HepG2 (cell line): Measurements from ENCODE around the gene STX4. TPM values are rescaled to one million over a fixed set of nuclear protein-coding genes. Genes with fewer than 3 reads are reported as not detected.

Source experiments
- BORCS8-MEF2B ChIP-seq: sonication (generic); formaldehyde crosslinking; IDR thresholded peaks from 2 replicates; pipeline ENCODE4 v1.8.0; 2022; ENCODE audit warnings: mild to moderate bottlenecking, missing genetic modification reagents
- EED ChIP-seq: sonication (generic); formaldehyde crosslinking; IDR thresholded peaks from 2 replicates; pipeline ENCODE4 v1.5.0; 2020; ENCODE audit warnings: mild to moderate bottlenecking, missing genetic modification reagents
- KDM3A ChIP-seq: IDR thresholded peaks from 2 replicates; pipeline ENCODE4 v1.6.1; 2018; ENCODE audit warnings: low read depth, missing compliant biosample characterization
- LBX2 ChIP-seq: sonication (generic); formaldehyde crosslinking; IDR thresholded peaks from 2 replicates; pipeline ENCODE4 v1.5.0; 2020; ENCODE audit warnings: missing genetic modification reagents, mild to moderate bottlenecking, borderline replicate concordance
- MATR3 ChIP-seq: sonication (generic); formaldehyde crosslinking; IDR thresholded peaks from 2 replicates; pipeline ENCODE4 v1.4.0; 2020; ENCODE audit warnings: missing genetic modification reagents
- MIER3 ChIP-seq: IDR thresholded peaks from 2 replicates; pipeline ENCODE4 v1.6.1; 2016; ENCODE audit warnings: missing compliant biosample characterization, borderline replicate concordance
- NRL ChIP-seq: sonication (generic); formaldehyde crosslinking; IDR thresholded peaks from 2 replicates; pipeline ENCODE4 v1.5.0; 2020; ENCODE audit warnings: missing genetic modification reagents, mild to moderate bottlenecking, moderate library complexity, borderline replicate concordance
- PCBP1 ChIP-seq: fragments of 200-400 bp; formaldehyde crosslinking; IDR thresholded peaks from 2 replicates; pipeline ENCODE4 v1.6.1; 2017; ENCODE audit warnings: mild to moderate bottlenecking, low read depth, low read length, borderline replicate concordance
- RBM39 ChIP-seq: fragments of 200-400 bp; formaldehyde crosslinking; IDR thresholded peaks from one replicate; pipeline ENCODE4 v1.6.1; 2018; ENCODE audit warnings: antibody characterized with exemption, mild to moderate bottlenecking, low read depth, low read length; ENCODE audit not compliant: poor library complexity, severe bottlenecking
- SAFB2 ChIP-seq: sonication (generic); formaldehyde crosslinking; IDR thresholded peaks from 2 replicates; pipeline ENCODE4 v1.5.1; 2020; ENCODE audit warnings: missing genetic modification reagents, low read depth, mild to moderate bottlenecking, borderline replicate concordance
- SOX6 ChIP-seq, 2 experiments: fragments of 450-650 bp in 1 of 2; sonication (generic) in 1 of 2; formaldehyde crosslinking in 1 of 2; IDR thresholded peaks; 2 replicates each; pipeline versions ENCODE4 v1.4.0 to v1.6.1; 2017 to 2020; ENCODE audit warnings: antibody characterized with exemption in 1 of 2, mild to moderate bottlenecking in 1 of 2, missing genetic modification reagents in 1 of 2
- TBX2 ChIP-seq: sonication (generic); formaldehyde crosslinking; IDR thresholded peaks from 2 replicates; pipeline ENCODE4 v1.5.0; 2020; ENCODE audit warnings: missing genetic modification reagents, mild to moderate bottlenecking, borderline replicate concordance
- ZC3H13 ChIP-seq: sonication (generic); formaldehyde crosslinking; IDR thresholded peaks from 2 replicates; pipeline ENCODE4 v1.8.1; 2023; ENCODE audit warnings: mild to moderate bottlenecking, missing genetic modification reagents, moderate library complexity
- ZMYM2 ChIP-seq: sonication (generic); formaldehyde crosslinking; IDR thresholded peaks from 2 replicates; pipeline ENCODE4 v1.8.0; 2022; ENCODE audit warnings: mild to moderate bottlenecking, missing genetic modification reagents
- ZNF251 ChIP-seq: sonication (generic); formaldehyde crosslinking; IDR thresholded peaks from 2 replicates; pipeline ENCODE4 v1.9.0; 2021; ENCODE audit warnings: mild to moderate bottlenecking, missing genetic modification reagents
- ZNF430 ChIP-seq: sonication (generic); formaldehyde crosslinking; IDR thresholded peaks from 2 replicates; pipeline ENCODE4 v1.9.0; 2021; ENCODE audit warnings: mild to moderate bottlenecking, missing genetic modification reagents
- ZNF557 ChIP-seq: sonication (generic); formaldehyde crosslinking; IDR thresholded peaks from 2 replicates; pipeline ENCODE4 v1.4.0; 2020; ENCODE audit warnings: missing genetic modification reagents
- ZNF598 ChIP-seq: sonication (generic); formaldehyde crosslinking; IDR thresholded peaks from 2 replicates; pipeline ENCODE4 v1.5.1; 2020; ENCODE audit warnings: mild to moderate bottlenecking, missing genetic modification reagents, borderline replicate concordance
- ZNF737 ChIP-seq: sonication (generic); formaldehyde crosslinking; IDR thresholded peaks from 2 replicates; pipeline ENCODE4 v1.5.0; 2020; ENCODE audit warnings: missing genetic modification reagents, mild to moderate bottlenecking, borderline replicate concordance
- ZNF761 ChIP-seq: sonication (generic); formaldehyde crosslinking; conservative IDR thresholded peaks from 2 replicates; pipeline ENCODE4 v1.4.0; 2020; ENCODE audit warnings: mild to moderate bottlenecking, missing genetic modification reagents
- ZNF776 ChIP-seq: sonication (generic); formaldehyde crosslinking; IDR thresholded peaks from 2 replicates; pipeline ENCODE4 v1.4.0; 2020; ENCODE audit warnings: mild to moderate bottlenecking, missing genetic modification reagents
- ZNF792 ChIP-seq: IDR thresholded peaks from 2 replicates; pipeline ENCODE4 v1.6.1; 2016
- ZNF839 ChIP-seq: sonication (generic); formaldehyde crosslinking; IDR thresholded peaks from 2 replicates; pipeline ENCODE4 v1.4.0; 2020; ENCODE audit warnings: missing genetic modification reagents, mild to moderate bottlenecking, borderline replicate concordance
- ZNF891 ChIP-seq: sonication (generic); formaldehyde crosslinking; IDR thresholded peaks from 2 replicates; pipeline ENCODE4 v1.5.0; 2020; ENCODE audit warnings: mild to moderate bottlenecking, missing genetic modification reagents
- ZSCAN22 ChIP-seq: sonication (generic); formaldehyde crosslinking; IDR thresholded peaks from 2 replicates; pipeline ENCODE4 v1.4.0; 2020; ENCODE audit warnings: mild to moderate bottlenecking, missing genetic modification reagents
- ZZZ3 ChIP-seq: sonication (generic); formaldehyde crosslinking; IDR thresholded peaks from 2 replicates; pipeline ENCODE4 v1.4.0; 2020; ENCODE audit warnings: missing genetic modification reagents, mild to moderate bottlenecking, borderline replicate concordance
- polyA plus RNA-seq, 8 experiments: library from polyadenylated mRNA; depleted of rRNA in 3 of 8; stranded (reverse) in 7 of 8; unstranded in 1 of 8; fragments of >200 nt; fragmentation: Illumina TruSeq in 4 of 8; extraction: Trizol in 4 of 8; gene quantifications; 2 replicates each; pipeline versions ENCODE4 v1.2.1 to v1.2.3, GENCODE V29; 2011 to 2016; ENCODE audit warnings: low read depth in 4 of 8, missing spikeins in 1 of 8, mixed read lengths in 1 of 8; ENCODE audit not compliant: insufficient read depth in 1 of 8
- total RNA-seq, 5 experiments: library from RNA; depleted of rRNA; stranded (reverse); fragments of >200 nt; fragmentation: Illumina TruSeq; extraction: Trizol; gene quantifications; 2 replicates each; pipeline ENCODE4 v1.2.3, GENCODE V29; 2016; ENCODE audit warnings: low read depth in 1 of 5
- TF ChIP-seq, protein P1 (sequence below): IDR thresholded peaks from 2 replicates; pipeline ENCODE4 v1.6.1; 2016; ENCODE audit warnings: mild to moderate bottlenecking
- TF ChIP-seq, protein P2 (sequence below): sonication (generic); formaldehyde crosslinking; IDR thresholded peaks from 2 replicates; pipeline ENCODE4 v1.5.1; 2020; ENCODE audit warnings: mild to moderate bottlenecking, moderate library complexity, missing genetic modification reagents

The STX4 gene
- total and polyA plus RNA-seq, 2 of the 13 experiments (the other 11 are each of a cell fraction or from before 2014, with no cell fraction given), result 29.2 to 34.6 TPM

DNA sequence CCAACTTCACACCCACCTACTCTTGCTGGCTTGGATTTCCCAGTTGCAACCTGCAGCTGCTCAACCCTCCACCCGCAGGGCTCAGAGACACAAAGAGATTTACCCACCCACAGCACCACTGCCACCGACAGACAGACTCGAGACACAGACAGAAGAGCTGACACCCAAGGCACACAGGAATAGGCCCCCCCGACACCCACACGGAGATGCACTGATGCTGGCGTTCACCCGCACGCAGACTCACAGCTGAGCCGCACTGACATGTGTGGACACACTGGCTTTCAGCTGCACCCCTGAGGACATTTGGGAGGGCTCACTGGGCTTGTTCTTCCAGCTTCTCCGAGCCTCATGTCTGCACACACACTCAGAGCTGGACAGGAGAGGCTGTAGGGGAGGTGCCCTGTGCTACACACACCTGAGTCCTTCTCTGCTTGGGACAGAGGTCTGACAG is 31.1 kb upstream of the STX4 start (continued):
- TF ChIP-seq, protein P1, sequence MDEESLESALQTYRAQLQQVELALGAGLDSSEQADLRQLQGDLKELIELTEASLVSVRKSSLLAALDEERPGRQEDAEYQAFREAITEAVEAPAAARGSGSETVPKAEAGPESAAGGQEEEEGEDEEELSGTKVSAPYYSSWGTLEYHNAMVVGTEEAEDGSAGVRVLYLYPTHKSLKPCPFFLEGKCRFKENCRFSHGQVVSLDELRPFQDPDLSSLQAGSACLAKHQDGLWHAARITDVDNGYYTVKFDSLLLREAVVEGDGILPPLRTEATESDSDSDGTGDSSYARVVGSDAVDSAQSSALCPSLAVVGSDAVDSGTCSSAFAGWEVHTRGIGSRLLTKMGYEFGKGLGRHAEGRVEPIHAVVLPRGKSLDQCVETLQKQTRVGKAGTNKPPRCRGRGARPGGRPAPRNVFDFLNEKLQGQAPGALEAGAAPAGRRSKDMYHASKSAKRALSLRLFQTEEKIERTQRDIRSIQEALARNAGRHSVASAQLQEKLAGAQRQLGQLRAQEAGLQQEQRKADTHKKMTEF, result 0 out of 2 replicates have a peak, but pooled peaks have one; percentile 11
- TF ChIP-seq, protein P2, sequence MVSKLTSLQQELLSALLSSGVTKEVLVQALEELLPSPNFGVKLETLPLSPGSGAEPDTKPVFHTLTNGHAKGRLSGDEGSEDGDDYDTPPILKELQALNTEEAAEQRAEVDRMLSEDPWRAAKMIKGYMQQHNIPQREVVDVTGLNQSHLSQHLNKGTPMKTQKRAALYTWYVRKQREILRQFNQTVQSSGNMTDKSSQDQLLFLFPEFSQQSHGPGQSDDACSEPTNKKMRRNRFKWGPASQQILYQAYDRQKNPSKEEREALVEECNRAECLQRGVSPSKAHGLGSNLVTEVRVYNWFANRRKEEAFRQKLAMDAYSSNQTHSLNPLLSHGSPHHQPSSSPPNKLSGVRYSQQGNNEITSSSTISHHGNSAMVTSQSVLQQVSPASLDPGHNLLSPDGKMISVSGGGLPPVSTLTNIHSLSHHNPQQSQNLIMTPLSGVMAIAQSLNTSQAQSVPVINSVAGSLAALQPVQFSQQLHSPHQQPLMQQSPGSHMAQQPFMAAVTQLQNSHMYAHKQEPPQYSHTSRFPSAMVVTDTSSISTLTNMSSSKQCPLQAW, result 0 out of 2 replicates have a peak, but pooled peaks have one; percentile 8
- 0 out of 2 replicates have a peak, but pooled peaks have one; percentile 5 for TF ChIP-seq SAFB2
- TF ChIP-seq KDM3A (CRISPR knock-in tag), result no peak
- 0 out of 2 replicates have a peak, but pooled peaks have one; percentile 12 for TF ChIP-seq ZSCAN22
- TF ChIP-seq ZNF737, result peak; percentile 75; the same call in 1 of the 2 replicates
- peak; percentile 3; the same call in 1 of the 2 replicates for TF ChIP-seq TBX2 (CRISPR knock-in tag)
- TF ChIP-seq ZZZ3, result 0 out of 2 replicates have a peak, but pooled peaks have one; percentile 6
- TF ChIP-seq MATR3, result peak; percentile 68; the same call in 1 of the 2 replicates
- no peak for TF ChIP-seq EED
- TF ChIP-seq BORCS8-MEF2B (CRISPR knock-in tag), result no peak
- 0 out of 2 replicates have a peak, but pooled peaks have one; percentile 27 for TF ChIP-seq ZMYM2 (CRISPR knock-in tag)
- no peak for TF ChIP-seq ZC3H13
- TF ChIP-seq ZNF430 (CRISPR knock-in tag), result peak; percentile 16; the same call in 1 of the 2 replicates
- TF ChIP-seq ZNF792, result no peak
- TF ChIP-seq ZNF776 (CRISPR knock-in tag), result 0 out of 2 replicates have a peak, but pooled peaks have one; percentile 8
- peak; percentile 78; the same call in 1 of the 2 replicates for TF ChIP-seq ZNF598
- 0 out of 2 replicates have a peak, but pooled peaks have one; percentile 10 for TF ChIP-seq ZNF761
- 0 out of 2 replicates have a peak, but pooled peaks have one; percentile 8 for TF ChIP-seq NRL
- TF ChIP-seq RBM39, result peak; percentile 31
- TF ChIP-seq SOX6 (IDR thresholded peaks at IDR 0.05), result no peak
- TF ChIP-seq SOX6 (CRISPR knock-in tag; IDR thresholded peaks at IDR 0.05), result 0 out of 2 replicates have a peak, but pooled peaks have one; percentile 4
- TF ChIP-seq LBX2, result 0 out of 2 replicates have a peak, but pooled peaks have one; percentile 16
- TF ChIP-seq PCBP1, result 0 out of 2 replicates have a peak, but pooled peaks have one; percentile 11
- no peak for TF ChIP-seq MIER3
- TF ChIP-seq ZNF839 (CRISPR knock-in tag), result 0 out of 2 replicates have a peak, but pooled peaks have one; percentile 64
- TF ChIP-seq ZNF251 (CRISPR knock-in tag), result 0 out of 2 replicates have a peak, but pooled peaks have one; percentile 6
- TF ChIP-seq ZNF891 (CRISPR knock-in tag), result no peak
- no peak for TF ChIP-seq ZNF557 (CRISPR knock-in tag)
